ENCODE data around the gene LYPD1.
"Not testable (repeated sequence)": the region's sequence is repeated elsewhere in the genome, so short reads cannot be mapped to it uniquely, and the experiment has no call there.

Gene LYPD1, protein sequence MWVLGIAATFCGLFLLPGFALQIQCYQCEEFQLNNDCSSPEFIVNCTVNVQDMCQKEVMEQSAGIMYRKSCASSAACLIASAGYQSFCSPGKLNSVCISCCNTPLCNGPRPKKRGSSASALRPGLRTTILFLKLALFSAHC

DNA sequence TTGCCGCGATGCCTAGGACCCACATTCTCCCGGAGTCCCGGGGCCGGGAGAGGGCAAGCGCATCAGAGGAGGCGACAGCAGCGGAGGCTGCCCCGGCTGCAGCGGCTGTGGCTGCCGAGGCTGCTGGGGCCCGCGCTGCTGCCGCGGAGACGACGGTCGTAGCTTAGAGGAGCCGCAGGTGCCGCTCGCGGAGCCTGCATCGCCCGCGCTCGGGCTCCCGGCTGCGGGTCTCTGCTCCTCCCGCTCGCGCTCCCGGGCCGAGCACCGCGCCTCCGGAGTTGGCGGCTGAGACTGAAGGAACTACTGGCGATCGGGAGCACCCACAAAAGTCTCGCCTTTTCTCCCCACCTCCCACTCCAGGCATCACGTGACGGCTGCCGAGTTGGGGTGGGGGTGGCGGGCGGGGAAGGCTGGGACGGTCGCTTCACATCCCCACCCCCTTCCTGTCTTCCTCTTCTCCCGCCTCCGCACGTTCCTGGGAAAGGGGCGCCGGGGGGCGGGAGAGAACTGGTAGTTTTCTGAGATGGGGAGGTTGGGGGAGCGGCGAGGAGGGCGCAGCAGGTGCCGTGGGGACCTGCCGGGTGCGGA lies at the start of gene LYPD1:
Gene LYPD1, minus strand, starts transcription at position 298 of the 588 bp plus-strand sequence. Its CDS starts 273 bp downstream, at position 25.
- peak; percentile 40 for DNase-seq (ENCODE audit: low spot score)

DNA sequence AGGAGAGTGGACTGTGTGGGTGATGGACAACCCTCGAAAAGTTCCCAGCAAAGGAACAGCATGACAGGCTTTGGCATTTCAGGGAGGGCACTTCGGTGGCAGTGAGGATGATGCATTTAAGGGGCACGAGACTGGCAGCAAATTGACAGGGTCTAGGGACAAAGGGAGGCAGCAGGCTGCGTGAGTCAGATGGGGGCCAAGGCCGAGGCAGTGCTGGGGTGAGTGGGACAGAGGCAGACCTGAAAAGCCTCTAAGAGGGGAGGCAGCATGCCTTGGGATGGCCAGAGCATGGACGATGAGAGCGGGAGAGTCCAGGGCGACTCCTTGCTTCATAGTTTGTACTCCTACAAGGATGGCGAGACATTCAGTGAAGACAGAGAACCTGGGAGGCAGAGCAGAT lies 49.5 kb upstream of the LYPD1 start:
- no peak for DNase-seq (ENCODE audit: low spot score)

DNA sequence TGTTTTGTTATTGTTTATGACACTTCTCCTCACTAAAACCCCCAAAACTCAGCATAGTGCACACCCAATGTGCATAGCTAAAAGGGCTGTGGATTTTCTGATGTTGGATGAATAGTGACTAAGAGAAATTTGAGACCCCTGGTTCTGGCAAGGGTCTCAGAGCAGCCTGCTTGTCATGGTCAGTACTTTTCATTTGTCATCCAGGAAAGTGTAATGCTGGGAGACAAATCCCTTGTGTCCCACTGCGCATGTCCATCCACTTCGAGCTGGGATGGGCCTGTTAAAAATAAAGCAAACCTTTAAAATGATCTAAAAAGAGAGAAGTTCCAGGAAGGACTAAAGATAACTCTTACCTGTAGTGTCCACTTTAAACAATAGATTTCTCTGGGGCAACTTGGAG lies 46.9 kb upstream of the LYPD1 start:
- DNase-seq (ENCODE audit: low spot score): no peak

DNA sequence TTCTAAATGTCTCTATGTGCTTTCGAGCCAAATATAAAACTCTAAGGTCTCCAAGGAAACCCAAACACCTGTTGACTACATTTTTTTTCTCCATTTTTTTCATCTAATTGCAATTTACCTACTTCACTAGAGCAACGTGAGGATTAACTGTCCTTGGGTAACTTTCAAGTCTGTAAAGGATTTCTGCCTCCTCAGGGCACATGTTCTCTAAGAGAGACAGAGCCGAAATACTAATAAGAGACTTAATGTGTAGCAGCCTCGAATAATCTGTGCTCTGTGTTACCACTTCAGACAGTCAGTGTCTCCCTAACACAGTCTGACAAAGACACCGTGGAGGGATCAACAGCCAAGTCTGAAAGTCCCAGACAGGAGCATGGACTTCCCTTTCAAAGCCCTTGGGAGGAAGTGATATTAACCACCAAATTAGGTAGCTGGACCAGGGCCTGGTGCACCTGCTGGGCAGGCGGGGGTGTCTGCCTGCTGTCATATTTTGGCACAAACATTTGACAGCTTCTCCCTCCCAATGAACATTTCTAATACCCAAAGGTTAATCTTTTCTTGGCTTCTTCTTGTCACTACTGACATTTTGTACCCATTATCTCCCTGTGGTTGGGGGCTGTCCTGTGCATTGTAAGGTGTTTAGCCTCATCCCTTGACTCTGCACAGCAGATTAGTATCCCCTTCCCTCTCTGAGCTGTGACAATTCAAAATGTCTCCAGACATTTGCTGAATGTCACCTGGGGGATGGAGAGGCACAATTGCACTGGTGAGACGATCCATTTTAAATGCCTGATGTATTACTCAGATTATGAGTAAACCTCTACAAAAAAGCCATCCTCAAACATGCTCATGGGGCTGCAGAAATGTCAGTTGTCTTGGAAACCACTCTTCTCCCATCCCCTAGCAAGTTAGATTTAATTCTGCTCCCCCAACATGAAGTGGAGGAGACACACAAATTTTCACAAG lies 45.7 kb upstream of the LYPD1 start:
- no peak for DNase-seq (ENCODE audit: low spot score)

DNA sequence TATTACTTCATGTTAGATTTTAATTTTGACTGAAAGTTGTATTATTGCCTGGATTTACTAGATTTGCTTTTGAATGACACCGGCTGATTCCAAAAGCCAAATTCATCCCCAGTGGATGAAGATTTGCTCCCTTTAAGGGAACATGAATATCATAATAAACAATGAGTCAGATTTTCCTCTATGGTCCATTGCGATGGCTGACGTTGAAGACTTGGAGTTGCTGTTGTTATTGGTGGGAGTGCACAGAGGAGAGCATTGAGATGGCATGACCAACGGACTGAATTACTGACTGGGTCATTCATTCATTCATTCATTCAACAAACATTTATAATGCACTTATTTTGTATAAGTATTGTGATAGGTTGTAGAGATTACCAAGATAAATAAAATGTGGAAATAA lies 33.4 kb upstream of the LYPD1 start:
- no peak for DNase-seq (ENCODE audit: low spot score)

DNA sequence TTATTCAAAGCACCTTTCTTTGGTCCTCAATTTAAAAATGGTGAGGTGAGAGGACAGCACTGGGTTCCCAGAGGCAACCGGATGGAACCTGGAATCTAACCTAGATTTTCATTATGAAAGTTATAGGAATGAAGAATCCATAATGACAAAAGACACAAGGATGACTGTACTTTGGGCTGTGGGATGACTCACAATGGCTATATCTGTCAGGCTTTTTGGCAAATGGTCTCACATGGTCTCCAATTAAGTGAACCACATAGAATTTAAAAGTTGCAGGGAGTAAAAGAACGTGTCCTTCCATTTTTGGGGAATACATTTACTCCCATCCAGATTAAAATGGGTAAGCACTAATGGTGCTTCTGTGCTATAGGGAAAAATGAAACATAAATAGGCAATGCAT lies 31.8 kb upstream of the LYPD1 start:
- DNase-seq (ENCODE audit: low spot score): no peak

DNA sequence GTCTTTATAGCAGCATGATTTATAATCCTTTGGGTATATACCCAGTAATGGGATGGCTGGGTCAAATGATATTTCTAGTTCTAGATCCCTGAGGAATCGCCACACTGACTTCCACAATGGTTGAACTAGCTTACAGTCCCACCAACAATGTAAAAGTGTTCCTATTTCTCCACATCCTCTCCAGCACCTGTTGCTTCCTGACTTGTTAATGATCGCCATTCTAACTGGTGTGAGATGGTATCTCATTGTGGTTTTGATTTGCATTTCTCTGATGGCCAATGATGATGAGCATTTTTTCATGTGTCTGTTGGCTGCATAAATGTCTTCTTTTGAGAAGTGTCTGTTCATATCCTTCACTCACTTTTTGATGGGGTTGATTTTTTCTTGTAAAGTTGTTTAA lies 29.8 kb upstream of the LYPD1 start:
- DNase-seq (ENCODE audit: low spot score): not testable (repeated sequence)

DNA sequence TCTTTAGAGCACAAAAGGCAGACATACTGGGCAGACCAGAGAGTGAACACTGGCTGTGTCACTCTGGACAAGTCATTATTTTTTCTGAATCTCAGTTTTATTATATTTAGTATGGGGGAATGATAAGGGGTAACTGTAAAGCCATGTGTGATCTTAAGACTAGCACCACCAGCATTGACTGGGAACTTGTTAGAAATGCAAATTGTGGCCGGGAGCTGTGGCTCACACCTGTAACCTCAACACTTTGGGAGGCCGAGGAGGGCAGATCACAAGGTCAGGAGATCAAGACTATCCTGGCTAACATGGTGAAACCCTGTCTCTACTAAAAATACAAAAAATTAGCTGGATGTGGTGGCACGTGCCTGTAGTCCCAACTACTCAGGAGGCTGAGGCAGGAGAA lies 28.3 kb upstream of the LYPD1 start:
- not testable (repeated sequence) for DNase-seq (ENCODE audit: low spot score)

DNA sequence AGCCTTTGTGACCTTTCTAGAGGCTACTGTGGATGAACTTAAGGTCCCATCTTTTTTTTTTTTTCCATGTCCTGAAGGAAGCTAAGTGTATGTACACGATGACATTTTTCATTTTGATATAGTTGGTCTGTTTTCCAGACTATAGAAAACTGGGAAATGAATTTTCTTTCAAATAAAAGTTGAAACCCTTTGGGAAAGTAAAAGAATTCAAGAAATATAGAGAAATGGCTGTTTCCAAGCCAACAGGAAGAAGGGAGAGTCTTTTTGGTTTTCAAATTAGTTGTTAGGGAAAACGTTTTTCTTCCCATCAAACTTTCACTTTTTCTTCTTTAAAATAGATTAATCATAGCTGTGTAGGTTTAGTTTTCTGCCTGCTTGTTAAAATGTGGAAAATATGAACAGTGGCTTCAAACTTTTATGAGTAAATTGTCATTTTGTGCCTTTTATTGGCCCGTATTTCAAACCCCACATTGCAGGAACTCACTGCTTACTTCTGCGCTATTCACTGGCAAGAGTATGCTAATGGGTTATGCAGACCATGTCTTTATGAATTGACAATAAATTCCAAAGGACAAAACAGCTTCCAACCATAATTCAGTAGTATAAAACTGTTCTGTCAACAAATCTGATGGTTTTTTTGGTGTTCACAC lies 27.7 kb upstream of the LYPD1 start:
- no peak for DNase-seq (ENCODE audit: low spot score)

DNA sequence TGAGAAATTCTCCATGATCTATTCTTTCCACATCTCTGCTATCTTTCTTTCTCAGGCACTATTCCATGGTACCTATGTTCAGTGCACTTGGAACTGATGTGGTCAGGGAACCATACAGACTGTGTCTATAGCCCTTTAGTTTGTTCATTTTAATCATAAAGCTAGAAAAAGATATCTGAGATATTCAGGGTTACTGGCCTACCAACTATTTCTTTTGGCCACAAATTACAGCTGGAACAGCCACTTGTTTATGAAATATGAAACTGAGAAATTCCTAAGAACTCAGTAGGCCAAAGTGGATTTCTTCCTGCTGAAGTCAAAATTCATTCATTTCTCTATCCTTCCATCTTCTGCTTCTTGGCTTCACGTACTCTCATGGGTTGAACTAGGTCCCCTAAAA lies 22.8 kb upstream of the LYPD1 start:
- no peak for DNase-seq (ENCODE audit: low spot score)

DNA sequence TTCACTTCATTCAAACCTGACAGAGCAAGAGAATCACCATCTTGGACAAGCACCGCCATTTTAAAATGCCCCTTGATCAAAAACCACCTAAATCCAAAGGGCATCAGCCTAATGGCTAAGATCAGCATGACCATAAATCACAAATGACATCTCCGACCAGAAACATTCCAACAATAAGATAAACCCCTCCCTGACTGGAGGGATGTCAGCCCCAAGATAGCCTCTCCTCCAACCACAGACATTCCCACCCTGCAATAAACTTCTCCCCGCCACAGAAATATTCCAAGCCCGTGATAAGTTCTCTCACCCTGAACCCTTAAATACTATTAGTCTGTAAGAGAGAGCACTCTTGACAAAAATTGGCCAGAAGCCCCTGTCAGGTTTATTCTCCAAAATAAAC lies 21.6 kb upstream of the LYPD1 start:
- DNase-seq (ENCODE audit: low spot score): no peak

DNA sequence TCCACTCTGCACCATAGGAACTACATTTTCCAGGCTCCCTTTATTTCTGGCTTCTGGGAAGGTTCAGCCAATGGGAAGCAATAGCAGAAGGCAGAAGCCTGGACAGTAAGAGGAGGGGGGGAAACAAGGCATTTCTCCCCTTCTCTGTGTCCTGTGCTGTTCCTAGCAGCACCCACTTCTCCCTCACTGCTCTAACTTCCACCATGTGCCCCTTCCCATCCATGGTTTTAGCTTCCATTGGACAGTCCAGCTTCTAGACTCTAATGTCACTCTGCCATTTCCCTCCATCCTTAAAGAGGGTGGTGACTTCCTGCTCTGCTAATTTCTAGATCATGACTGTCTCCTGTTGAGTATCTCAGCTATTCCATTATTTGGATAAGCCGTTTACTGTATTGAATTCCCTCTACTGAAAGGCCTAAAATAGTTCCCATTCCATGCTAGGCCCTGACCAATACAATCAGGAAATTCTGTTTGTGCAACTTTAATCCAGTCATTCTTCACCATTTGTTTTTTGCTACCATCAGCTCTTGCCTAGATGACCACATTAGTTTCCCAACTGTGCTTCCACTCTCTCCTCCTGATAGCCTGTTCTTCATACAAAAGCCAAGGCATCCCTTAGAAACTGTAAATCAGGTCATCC lies 20.8 kb upstream of the LYPD1 start:
- DNase-seq (ENCODE audit: low spot score): no peak

DNA sequence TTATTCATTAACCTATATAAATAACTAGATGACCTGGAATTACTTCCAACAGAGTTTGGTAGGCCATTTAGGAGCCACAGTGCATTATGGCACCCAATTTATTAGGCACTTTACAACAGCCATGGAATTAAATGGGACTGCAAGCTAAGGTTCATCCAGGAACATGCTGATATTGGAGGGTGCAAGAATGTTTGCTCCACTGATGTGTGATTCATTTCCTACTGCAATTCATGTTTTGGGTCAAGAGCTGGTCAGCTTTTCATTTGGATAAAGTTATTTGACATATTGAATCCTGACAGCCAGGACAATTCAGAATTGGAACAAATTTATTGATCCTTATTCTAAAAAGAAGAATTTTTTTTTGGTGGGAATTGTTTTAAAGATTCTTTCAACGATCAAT lies 11.8 kb upstream of the LYPD1 start:
- DNase-seq (ENCODE audit: low spot score): no peak

DNA sequence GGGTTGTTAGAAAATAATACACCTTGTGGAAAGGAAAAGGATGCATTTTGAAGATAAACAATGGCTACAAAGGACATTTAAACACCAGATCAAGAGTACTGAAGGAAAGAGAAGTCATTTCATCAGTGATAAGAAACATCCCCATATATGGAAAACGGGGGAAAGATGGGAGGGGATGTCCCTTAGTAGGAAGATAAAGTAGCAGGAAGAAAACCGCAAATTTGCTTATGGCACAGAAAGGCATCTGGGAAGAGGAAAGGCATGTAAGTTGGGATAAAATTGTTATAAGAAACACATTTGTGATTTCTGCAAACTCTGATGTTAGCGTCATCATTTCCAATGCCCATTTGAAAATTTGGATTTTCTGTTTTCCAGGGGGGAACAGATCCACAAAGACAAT lies 10.5 kb upstream of the LYPD1 start:
- no peak for DNase-seq (ENCODE audit: low spot score)

DNA sequence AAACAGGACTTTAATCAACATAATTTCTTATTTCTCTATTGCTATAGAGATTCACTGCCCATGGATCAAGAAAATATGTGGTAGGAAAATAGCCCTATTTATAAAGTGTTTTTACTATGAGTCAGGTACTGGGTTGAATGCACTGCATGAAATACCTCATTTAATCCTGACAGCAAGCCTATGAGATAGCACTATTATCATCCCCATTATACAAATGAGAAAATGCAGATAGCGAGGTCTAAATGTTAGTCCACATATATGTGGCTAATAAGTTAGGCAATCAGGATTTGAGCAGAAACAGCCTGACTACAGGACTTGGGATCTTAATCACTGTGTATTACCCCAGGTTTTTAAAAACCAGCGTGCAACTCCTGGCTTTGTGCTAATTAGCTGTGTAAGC lies 8.5 kb upstream of the LYPD1 start:
- no peak for DNase-seq (ENCODE audit: low spot score)

DNA sequence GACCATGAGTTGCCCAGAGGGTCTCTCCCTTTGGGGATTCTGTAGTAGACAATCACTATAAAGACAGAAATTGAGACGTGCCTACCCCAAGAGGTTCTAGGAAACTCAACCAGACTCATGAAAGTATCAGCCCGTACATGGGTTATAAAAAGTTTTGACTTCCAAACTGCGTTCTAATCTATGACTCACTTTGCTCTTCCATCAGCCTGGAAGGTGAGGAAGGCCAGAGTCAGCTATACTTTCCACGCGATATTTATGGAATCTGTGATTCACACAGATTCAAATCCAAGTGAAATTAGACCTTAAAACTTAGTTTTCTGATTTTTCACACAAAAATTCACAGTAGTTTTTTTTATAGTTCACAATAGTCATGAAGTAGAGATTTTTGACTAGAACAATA lies 7.7 kb upstream of the LYPD1 start:
- no peak for DNase-seq (ENCODE audit: low spot score)

DNA sequence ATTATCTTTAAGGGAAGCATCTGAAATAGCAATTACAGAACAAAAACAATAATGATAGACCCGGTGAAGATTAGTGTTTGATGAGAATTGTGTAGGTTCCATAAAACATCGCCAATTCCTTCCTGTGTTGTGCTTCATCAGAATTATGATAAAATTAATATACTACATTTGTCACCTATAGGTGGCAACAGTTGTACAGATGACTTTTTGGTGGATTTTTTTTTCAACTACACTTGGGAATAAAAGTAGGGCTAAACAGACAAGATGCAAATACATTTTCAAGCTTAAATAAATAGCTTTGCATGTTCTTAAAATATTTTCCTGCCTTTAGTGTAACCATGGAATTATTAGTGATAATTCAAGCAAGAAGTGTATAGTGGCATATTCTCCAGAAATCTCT lies 7.0 kb upstream of the LYPD1 start:
- no peak for DNase-seq (ENCODE audit: low spot score)

DNA sequence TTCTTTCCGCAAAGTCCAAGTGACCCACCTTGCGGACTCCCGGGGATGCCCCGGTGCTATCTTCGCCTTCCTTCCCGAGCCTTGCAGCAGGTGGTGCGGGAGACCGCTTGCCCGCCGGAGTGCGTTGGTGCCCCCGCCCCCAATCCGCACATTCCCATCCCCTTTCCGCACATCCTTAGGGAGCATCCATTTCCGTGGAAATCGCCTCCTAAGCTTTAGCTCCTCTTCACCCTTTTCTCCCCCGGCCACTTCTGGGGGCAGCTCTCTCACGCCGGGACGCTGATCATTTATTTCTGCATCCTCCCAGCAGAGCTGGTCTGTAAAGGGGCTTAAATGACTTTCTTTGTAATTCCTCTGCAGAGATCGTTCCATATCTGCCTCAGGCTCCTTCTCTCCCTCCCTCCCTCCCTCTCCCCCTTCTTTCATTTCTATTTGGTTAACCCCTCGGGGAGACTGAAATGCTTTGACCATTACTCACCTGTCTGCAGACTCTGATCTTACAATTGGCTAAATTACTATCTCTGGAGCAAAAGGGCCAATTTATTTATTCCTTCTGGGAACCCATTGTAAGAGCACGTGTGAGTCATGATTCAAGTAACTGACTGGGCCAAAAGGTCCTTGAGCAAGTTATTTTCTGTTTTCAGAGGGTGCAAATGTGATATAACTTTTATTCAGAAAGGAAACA lies 1.3 kb upstream of the LYPD1 start:
- DNase-seq (ENCODE audit: low spot score): no peak

DNA sequence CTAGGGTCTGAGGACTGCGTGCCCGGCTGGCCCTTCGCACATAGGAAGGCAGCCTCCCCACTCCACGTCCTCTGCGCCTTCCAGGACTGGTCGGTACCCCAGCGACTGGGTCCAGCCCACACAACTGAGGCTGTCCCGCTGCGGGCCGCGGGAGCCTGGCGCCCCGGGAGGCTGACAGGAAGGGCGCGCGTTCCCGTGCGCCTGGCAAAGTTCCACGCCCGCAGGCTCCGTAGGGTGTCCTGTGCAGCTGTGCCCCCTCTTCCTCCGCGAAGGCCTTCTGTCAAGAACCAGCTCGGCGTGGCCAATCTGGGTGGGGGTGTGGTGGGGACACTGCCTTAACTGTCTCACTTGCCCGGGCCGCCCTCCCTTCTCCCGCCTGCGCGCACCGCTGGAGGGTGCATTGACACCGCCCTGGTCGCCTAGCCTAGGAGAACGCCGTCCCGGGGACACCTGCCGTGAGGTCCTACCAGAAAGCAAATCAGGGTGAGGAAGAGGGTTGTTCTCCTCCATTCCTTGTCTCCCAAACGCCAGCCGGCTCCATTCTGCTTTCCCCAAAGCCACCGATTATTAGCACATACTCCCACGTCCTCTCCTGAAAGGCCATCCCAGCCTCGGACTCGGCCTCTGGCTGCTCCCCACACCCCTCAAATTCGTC lies 618 bp upstream of the LYPD1 start:
- DNase-seq (ENCODE audit: low spot score): peak; percentile 15

DNA sequence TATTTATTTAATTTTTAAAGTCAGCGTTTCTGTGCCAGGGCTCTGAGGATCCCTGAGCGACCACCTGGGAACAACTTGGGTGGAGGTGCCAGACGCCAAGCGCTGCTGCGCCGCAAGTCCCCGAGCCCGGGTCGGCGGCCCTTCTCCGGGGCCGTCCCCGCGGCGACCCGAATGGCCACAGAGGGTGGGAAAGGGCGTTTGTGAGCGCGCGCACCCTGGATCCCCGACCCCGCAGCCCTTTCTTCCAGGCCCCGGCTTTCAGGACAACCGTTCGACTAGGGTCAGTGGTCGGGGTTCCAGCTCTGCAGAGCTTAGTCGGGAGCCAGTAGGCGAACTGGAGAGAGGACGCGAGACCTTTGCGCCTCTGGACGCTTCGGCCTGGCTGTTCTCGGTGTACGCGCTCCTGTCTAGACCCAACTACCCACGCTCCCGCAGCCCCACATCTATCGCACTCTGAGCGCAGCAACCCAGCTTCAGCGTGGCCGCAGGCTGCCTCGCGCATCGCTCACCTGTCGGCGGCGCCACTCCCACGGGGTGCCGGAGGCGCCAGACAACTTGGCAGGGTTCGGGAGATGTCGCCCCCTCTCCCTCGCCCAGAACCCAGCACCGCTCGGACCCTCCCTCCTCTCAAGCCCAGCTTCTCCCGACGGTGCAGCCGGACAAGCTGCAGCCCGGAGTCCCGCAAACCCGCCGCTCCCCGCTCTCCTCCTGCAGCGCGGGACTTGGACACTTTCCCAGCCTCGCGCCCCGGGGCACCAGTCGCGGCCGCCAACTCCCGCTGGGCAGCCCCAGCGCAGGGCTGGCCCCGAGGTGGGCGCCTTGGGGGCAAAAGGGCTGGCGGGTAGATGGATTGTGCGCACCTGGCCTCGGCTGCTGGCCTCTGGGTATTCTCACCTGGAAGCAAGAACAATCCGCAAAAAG lies 758 bp downstream of the LYPD1 start:
- DNase-seq (ENCODE audit: low spot score): peak; percentile 34

All from HuH-7 (cell line).